ENCODE results near the gene KIFBP. TPM values are rescaled to one million over a fixed set of nuclear protein-coding genes. Genes with fewer than 3 reads are reported as not detected.
"Not testable (repeated sequence)": the region's sequence is repeated elsewhere in the genome, so short reads cannot be mapped to it uniquely, and the experiment has no call there.

KIFBP gene
- total RNA-seq, 2 experiments from 2014 or later: 13.8 to 15.1 TPM

- peaks cover 68% of the 10 kb centered on the region for H3K36me3 Mint-ChIP-seq (ENCODE audit: low read depth)
- H3K9me3 Mint-ChIP-seq, DNase-seq, POLR2A ChIA-PET, H3K4me3 Mint-ChIP-seq, H3K27me3 Mint-ChIP-seq: not testable (repeated sequence)
- H3K27ac Mint-ChIP-seq: peak overlapping the region; percentile 46
- CTCF ChIA-PET: interaction anchor here (1.1 kb wide), 1 partner anchor 89 kb away, joined by 3 read pairs; no protein-coding TSS in a partner anchor
- peaks cover 13% of the 10 kb centered on the region for H3K4me1 Mint-ChIP-seq
Observed at GRCh38 chr10:68975936-68976473, 12.6 kb upstream of the KIFBP start.

GRCh38 chr10:68979738-68980137 lies 8.9 kb upstream of the KIFBP start:
- H3K9me3 Mint-ChIP-seq, DNase-seq, H3K27me3 Mint-ChIP-seq, POLR2A ChIA-PET, H3K4me3 Mint-ChIP-seq, H3K27ac Mint-ChIP-seq, CTCF ChIA-PET: not testable (repeated sequence)
- Mint-ChIP-seq H3K4me1 (peaks cover 10% of the 10 kb centered on the region), H3K36me3 (ENCODE audit: low read depth) (peaks cover 62% of the 10 kb centered on the region)

GRCh38 chr10:68981074-68981473 lies 7.5 kb upstream of the KIFBP start:
- H3K9me3 Mint-ChIP-seq: no peaks in the 10 kb centered on the region
- peaks cover 10% of the 10 kb centered on the region for H3K4me1 Mint-ChIP-seq
- H3K27ac Mint-ChIP-seq: no peak overlapping the region
- peaks cover 59% of the 10 kb centered on the region for H3K36me3 Mint-ChIP-seq (ENCODE audit: low read depth)
- H3K4me3 Mint-ChIP-seq: no peak overlapping the region
- no peak for DNase-seq
- H3K27me3 Mint-ChIP-seq: no peaks in the 10 kb centered on the region
- CTCF ChIA-PET: interaction anchor here (0.7 to 1.9 kb wide), 4 partner anchors 12 to 175 kb away, joined by 3 to 12 read pairs (median 4); partner anchors contain the start of gene DDX21
- POLR2A ChIA-PET: interaction anchor here (0.6 kb wide), 1 partner anchor 358 kb away, joined by 3 read pairs; no protein-coding TSS in a partner anchor

GRCh38 chr10:68982389-68982788 lies 6.2 kb upstream of the KIFBP start:
- H3K27ac Mint-ChIP-seq: no peak overlapping the region
- no peaks in the 10 kb centered on the region for H3K27me3 Mint-ChIP-seq
- no peak overlapping the region for H3K4me3 Mint-ChIP-seq
- peaks cover 52% of the 10 kb centered on the region for H3K36me3 Mint-ChIP-seq (ENCODE audit: low read depth)
- H3K4me1 Mint-ChIP-seq: peaks cover 14% of the 10 kb centered on the region
- no peak for DNase-seq
- CTCF ChIA-PET: interaction anchor here (0.5 to 1.9 kb wide), 2 partner anchors 13 to 542 kb away, joined by 3 to 12 read pairs; no protein-coding TSS in a partner anchor
- H3K9me3 Mint-ChIP-seq: no peaks in the 10 kb centered on the region
- POLR2A ChIA-PET: no interaction called here

- Mint-ChIP-seq H3K4me3 (peak overlapping the region; percentile 96), H3K4me1 (peaks cover 42% of the 10 kb centered on the region), H3K9me3 (no peaks in the 10 kb centered on the region), H3K27ac (no peak overlapping the region), H3K27me3 (no peaks in the 10 kb centered on the region), H3K36me3 (ENCODE audit: low read depth) (peaks cover 31% of the 10 kb centered on the region)
- no peak for DNase-seq
- POLR2A ChIA-PET: interaction anchor here (0.6 kb wide), 1 partner anchor 18 kb away, joined by 3 read pairs; no protein-coding TSS in a partner anchor
- CTCF ChIA-PET: interaction anchor here (1.0 to 1.7 kb wide), 10 partner anchors 14 to 233 kb away, joined by 3 to 5 read pairs (median 4); partner anchors contain the start of gene HKDC1
Observed at GRCh38 chr10:68987611-68988010, 992 bp upstream of the KIFBP start.

- ChIA-PET POLR2A (no interaction called here), CTCF (interaction anchor here (0.7 to 1.8 kb wide), 3 partner anchors 98 to 231 kb away, joined by 3 to 10 read pairs (median 3); partner anchors contain the start of gene SRGN)
- Mint-ChIP-seq H3K27ac (peak overlapping the region; percentile 96), H3K4me1 (peaks cover 48% of the 10 kb centered on the region), H3K36me3 (ENCODE audit: low read depth) (peaks cover 17% of the 10 kb centered on the region), H3K27me3 (no peaks in the 10 kb centered on the region), H3K9me3 (no peaks in the 10 kb centered on the region), H3K4me3 (peak overlapping the region; percentile 96)
- no peak for DNase-seq
Observed at GRCh38 chr10:68989317-68989990, 851 bp downstream of the KIFBP start.

- ChIA-PET CTCF (interaction anchor here (1.4 to 2.8 kb wide), 2 partner anchors 12 to 37 kb away, joined by 3 to 9 read pairs; partner anchors contain the start of gene DDX21), POLR2A (no interaction called here)
- Mint-ChIP-seq H3K4me3 (no peak overlapping the region), H3K27me3 (no peaks in the 10 kb centered on the region), H3K9me3 (no peaks in the 10 kb centered on the region), H3K4me1 (peaks cover 54% of the 10 kb centered on the region), H3K27ac (peak overlapping the region; percentile 1), H3K36me3 (ENCODE audit: low read depth) (peaks cover 16% of the 10 kb centered on the region)
- no peak for DNase-seq
Observed at GRCh38 chr10:68992636-68993440, 4.2 kb downstream of the KIFBP start.

GRCh38 chr10:68997211-68997610 lies 8.6 kb downstream of the KIFBP start:
- Mint-ChIP-seq H3K4me3 (no peak overlapping the region), H3K9me3 (no peaks in the 10 kb centered on the region), H3K27ac (no peak overlapping the region), H3K36me3 (ENCODE audit: low read depth) (peaks cover 14% of the 10 kb centered on the region), H3K4me1 (peaks cover 35% of the 10 kb centered on the region), H3K27me3 (no peaks in the 10 kb centered on the region)
- ChIA-PET POLR2A (no interaction called here), CTCF (no interaction called here)
- no peak for DNase-seq

GRCh38 chr10:69004821-69005220 lies 16.2 kb downstream of the KIFBP start:
- Mint-ChIP-seq H3K4me3 (no peak overlapping the region), H3K4me1 (peaks cover 4% of the 10 kb centered on the region), H3K27me3 (no peaks in the 10 kb centered on the region), H3K9me3 (no peaks in the 10 kb centered on the region), H3K36me3 (ENCODE audit: low read depth) (peaks cover 5% of the 10 kb centered on the region), H3K27ac (no peak overlapping the region)
- ChIA-PET CTCF (interaction anchor here (0.6 to 2.8 kb wide), 19 partner anchors 9 to 528 kb away, joined by 3 to 17 read pairs (median 4); no protein-coding TSS in a partner anchor), POLR2A (no interaction called here)
- DNase-seq: peak; percentile 37

- H3K36me3 Mint-ChIP-seq (ENCODE audit: low read depth): peaks cover 10% of the 10 kb centered on the region
- no peaks in the 10 kb centered on the region for H3K27me3 Mint-ChIP-seq
- H3K4me3 Mint-ChIP-seq: no peak overlapping the region
- H3K27ac Mint-ChIP-seq: no peak overlapping the region
- peaks cover 3% of the 10 kb centered on the region for H3K4me1 Mint-ChIP-seq
- POLR2A ChIA-PET: no interaction called here
- no peaks in the 10 kb centered on the region for H3K9me3 Mint-ChIP-seq
- DNase-seq: no peak
- CTCF ChIA-PET: interaction anchor here (0.5 to 2.8 kb wide), 21 partner anchors 8 to 223 kb away, joined by 3 to 17 read pairs (median 4); no protein-coding TSS in a partner anchor
Observed at GRCh38 chr10:69005704-69006485, 17.3 kb downstream of the KIFBP start.

GRCh38 chr10:69007260-69007659 lies 18.7 kb downstream of the KIFBP start:
- ChIA-PET POLR2A (no interaction called here), CTCF (interaction anchor here (0.7 to 2.8 kb wide), 3 partner anchors 9 to 106 kb away, joined by 3 to 14 read pairs (median 3); no protein-coding TSS in a partner anchor)
- peaks cover 3% of the 10 kb centered on the region for H3K4me1 Mint-ChIP-seq
- H3K36me3 Mint-ChIP-seq (ENCODE audit: low read depth): peaks cover 12% of the 10 kb centered on the region
- no peak overlapping the region for H3K4me3 Mint-ChIP-seq
- no peaks in the 10 kb centered on the region for H3K27me3 Mint-ChIP-seq
- H3K9me3 Mint-ChIP-seq: no peaks in the 10 kb centered on the region
- H3K27ac Mint-ChIP-seq: no peak overlapping the region
- no peak for DNase-seq

- peaks cover 25% of the 10 kb centered on the region for H3K36me3 Mint-ChIP-seq (ENCODE audit: low read depth)
- H3K27ac Mint-ChIP-seq: no peak overlapping the region
- no peak for DNase-seq
- no peak overlapping the region for H3K4me3 Mint-ChIP-seq
- H3K4me1 Mint-ChIP-seq: peaks cover 12% of the 10 kb centered on the region
- H3K27me3 Mint-ChIP-seq: no peaks in the 10 kb centered on the region
- ChIA-PET POLR2A (no interaction called here), CTCF (interaction anchor here (1.0 to 1.9 kb wide), 3 partner anchors 42 to 85 kb away, joined by 3 to 4 read pairs (median 3); no protein-coding TSS in a partner anchor)
- no peaks in the 10 kb centered on the region for H3K9me3 Mint-ChIP-seq
Observed at GRCh38 chr10:69009360-69009759, 20.8 kb downstream of the KIFBP start.
